Ecto neural progenitor cell (in vitro differentiated cells): ENCODE measurements around the gene UNC5C.

Experiments used
- DNase-seq: peaks from one replicate; pipeline ENCODE4 v3.0.0-alpha.2; 2018; ENCODE audit warnings: low spot score

UNC5C gene

DNA sequence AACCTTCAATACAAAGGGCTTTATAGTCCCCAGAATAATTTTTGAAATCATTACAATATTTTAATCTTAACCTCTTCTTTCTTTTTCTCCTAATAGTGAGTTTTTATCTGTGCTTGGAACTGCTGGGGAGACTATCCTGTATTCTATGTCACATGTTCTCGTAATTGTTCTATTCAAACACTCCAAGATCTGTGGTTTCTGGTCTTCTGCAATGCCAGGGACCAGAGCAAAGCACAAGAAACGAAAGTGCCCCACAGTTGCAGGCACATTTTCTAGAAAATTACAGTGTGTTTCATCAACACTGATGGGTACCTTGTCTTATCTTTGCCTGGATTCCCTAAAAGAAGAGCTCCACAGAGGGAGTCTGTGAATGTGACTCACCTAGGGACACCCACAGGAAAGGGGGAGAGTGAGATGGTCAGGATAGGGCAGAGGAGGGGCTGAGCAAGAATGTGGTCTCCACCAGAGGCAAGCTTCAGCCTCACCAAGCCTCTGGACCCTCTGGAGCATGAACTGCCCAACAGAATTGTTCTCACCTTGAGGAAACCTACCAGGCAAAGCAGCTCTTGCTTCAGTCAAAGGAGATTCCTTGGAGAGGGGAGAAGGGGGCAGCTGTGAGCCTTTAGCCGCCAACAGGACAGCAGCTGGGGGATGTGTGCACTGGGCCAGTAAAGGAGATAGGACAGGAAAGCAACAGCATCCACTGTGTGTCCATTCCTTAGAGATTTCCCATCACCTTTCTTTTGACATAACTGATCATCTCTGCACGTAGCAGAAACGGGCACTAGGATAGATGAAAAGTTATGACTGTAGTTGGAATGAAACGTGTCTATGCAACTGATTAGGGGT lies 25.9 kb downstream of the UNC5C start:
- no peak for DNase-seq

DNA sequence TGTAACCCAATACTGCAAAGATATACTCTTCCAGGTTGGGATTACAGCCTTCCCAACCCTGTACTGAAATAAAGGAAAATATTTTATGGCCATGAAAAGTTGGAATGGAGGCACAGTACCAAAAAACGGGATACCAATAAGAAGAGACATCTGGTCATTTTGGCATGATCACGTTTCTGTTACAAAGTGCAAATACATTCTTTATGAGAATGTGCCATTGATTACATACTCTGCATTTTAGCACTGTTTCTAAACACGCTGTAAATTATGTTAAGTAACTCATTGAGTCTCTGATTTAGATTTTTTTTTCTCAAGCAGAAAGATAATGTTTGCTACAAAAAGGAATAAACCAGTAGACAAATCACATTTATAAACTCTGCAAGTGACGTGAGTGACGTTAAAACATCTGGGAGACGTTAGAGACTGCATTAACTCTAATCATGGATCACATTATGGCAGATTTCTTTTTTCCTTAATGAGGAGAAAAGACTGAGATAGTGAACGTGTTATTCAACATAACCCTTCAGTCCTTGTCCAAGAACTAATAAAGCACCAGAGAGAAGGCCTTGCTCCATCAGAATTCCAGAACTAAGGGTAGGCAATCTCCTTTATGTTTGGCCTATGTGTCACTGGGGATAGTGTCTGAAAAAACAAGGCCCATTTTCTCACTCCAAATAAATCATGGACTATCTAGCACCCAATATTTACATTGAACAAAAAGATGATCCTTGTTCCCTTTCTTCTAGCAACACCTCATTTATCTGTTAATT lies 31.0 kb downstream of the UNC5C start:
- DNase-seq = no peak

DNA sequence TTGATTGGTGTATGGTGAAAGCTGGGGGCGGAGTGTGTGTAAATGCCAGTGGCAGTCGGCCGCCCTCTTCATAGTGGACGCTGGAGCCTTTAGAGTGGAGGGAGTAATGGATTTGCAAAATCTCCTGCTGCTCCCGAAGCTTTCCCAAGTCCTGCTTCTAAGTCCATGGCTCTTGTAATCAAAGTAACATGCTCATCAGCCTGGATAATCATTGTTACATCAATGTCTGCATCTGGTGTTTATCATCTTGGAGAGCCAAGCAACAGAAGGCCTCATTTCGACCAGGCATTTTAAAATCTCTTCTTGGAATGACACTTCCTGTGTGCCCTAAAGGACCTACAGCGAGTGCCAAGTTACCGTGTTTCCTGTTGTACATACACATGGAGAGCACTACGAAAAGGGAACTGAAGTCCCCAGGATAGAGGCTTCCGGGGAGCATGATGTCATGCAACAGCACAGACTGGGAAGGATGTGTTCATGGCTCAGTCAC lies 32.2 kb downstream of the UNC5C start:
- DNase-seq = no peak

DNA sequence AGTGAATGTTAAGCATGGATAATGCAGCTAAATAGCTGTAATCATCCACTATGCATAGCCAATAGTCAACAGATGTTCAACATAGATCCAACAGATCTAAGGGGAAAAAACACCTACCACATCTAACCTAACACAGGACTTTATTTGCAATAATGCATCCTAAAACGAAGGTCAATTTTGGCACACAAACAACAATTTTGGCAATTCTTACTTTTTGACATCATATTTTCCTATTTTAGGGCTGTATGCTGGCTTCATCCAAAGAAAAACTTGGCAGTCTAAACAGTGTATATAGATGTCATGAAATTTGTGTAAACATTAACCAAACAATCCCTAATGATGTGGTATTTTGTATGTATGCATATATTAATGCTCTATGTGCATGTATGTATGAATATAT lies 33.2 kb downstream of the UNC5C start:
- DNase-seq = no peak

DNA sequence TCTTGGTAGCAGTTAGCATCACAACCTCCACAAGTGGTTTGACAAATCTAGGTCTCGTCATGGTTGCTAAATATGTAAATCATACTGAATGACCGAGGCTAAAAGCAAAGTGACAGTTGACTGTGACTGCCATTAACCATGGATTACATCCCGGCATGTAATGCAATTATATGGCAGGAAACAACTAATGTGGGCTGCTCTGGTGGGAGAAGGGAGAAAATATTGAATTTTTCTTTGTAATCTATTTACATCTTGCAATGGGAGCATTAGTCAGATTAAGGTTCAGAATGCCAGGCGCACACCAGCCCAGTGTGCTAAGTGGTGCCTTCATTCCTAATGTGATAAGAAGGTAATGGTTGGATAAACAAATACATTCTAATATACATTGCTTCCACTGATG lies 35.8 kb downstream of the UNC5C start:
- DNase-seq = no peak

DNA sequence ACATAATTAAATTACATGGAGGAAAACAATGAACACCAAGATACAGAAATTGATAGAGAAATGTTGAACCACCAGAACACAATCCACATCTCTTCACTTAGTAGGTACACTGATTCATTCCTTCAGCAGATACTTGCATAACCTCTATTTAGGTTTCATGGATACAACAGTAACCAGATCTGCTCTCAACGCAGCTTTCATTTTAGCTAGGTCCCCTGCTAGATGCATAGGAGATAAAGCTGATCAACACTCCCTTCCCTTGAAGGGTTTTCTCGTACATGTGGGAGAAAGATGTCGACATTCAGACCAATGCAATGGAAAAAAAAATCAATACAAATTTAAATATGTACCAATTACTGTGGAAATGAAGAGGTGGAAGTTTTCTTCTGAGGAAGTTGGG lies 37.3 kb downstream of the UNC5C start:
- DNase-seq = no peak

- DNase-seq = no peak
These were observed 37.9 kb downstream of the UNC5C start for GRCh38 chr4:95510877-95511276.

- DNase-seq = no peak
These were observed 38.6 kb downstream of the UNC5C start for GRCh38 chr4:95510145-95510544.

- DNase-seq = no peak
These were observed 40.4 kb downstream of the UNC5C start for GRCh38 chr4:95508421-95508820.

DNA sequence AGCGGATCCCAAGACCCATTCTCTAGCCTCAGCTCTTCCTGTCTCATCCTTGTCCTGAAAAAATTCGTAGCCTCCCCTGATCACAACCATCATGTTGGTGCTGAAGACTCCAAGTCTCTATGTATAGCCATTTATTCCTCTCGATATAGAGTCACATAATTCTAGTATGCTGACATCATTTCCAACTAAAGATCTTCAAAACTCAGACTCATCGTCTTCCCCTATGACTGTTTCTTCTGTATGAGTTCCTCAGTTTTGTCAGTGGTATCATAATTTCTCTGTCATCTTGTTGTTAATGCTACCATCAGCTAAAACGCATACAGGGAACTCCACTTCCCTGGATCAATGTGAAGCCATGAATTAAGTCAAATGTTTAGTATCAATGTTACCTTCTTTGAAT lies 41.2 kb downstream of the UNC5C start:
- DNase-seq = no peak

DNA sequence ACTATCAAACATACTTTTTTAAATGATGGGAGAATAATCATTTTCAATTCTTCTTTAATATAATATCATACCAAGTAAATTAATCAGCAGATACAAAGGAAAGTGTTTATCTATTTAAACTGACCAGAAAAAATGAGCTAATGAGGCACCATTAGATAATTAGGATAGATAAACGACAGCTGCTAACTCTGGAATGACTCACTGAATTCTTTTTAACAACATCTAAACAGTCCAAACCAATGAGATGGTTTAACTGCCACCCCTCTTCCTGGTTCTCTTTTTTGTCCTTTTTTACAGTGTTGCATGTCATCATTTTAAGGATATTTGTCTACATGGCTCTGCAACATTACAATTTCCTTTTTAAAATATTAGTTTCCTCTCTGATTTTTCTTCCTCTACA lies 41.6 kb downstream of the UNC5C start:
- DNase-seq = no peak

- DNase-seq = no peak
These were observed 42.5 kb downstream of the UNC5C start for GRCh38 chr4:95506264-95506663.

DNA sequence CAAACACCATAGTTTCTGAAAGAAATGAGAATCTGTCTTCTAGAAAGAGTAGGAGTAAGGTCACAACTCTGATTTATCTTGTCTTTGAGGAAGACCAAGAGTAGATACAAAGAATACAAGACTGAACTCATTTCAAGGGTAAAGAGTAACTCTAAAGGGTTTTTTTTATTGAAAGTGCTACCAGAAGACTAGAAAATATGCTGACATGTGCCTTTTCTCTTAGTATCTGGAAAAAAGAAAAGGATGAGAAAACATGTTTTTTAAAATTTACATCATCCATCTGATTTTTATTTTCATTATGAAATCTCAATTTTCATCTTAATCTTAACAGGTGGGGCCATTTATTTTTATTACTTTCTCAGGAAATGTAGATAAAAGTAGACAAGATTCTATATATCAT lies 43.0 kb downstream of the UNC5C start:
- DNase-seq = no peak

DNA sequence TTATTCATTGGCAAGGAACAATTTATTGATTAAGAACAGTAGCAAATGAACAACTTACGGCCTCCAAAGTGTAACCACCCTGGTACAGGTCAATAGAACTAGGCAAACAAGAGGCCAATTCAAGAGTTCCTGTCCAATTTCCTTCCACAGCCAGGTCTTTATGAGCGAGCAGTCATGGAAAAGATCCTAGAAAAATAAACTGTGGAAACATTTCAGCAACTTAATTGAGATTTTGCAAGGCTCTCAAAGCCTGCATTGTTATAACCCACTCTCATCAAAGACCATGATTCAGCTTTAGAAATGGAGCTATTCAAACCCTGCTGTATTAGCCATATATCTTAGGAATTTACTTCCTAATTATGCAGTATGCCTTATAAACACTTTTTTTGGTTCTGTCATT lies 43.6 kb downstream of the UNC5C start:
- DNase-seq = no peak

DNA sequence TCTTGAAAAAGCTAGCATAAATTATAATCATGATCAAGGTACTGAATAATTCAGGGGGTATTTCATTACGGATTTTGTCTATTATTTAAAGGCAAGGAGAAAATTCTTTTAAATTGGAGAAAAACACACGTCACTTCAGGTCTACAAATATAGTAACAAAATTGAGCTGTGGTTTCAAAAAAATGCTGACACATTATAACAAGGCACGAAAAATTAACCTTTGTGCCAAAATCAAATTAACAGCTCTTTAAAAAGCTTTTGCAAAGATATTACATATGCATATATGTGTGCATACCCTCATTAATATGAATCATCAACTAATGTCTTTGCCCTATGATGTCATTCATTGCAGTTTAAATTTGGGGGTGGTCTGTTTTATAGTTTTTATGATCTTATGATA lies 44.3 kb downstream of the UNC5C start:
- DNase-seq = no peak

DNA sequence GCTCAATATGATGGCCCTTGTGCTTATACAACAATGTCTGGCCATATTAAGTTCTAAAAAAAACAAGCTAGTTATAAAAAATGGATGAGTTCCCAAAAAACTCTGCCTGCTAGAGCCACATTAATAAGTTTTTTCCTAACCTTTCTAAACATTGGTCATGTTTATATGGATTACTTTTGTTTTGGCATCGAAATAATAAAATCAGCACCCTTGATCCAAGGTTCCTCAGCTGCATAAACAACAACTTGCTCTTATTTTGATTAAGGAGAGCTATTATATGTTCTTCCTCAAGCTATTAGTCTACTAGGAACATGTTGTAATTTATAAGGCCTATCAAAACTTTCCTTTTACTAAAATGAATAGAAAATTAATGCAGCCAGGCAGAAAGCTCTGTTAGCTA lies 48.4 kb downstream of the UNC5C start:
- DNase-seq = no peak

GRCh38 chr4:95499291-95499696 lies 49.5 kb downstream of the UNC5C start:
- DNase-seq = no peak

- no peak for DNase-seq
These were observed 54.6 kb downstream of the UNC5C start for GRCh38 chr4:95494186-95494585.

- no peak for DNase-seq
These were observed 70.1 kb downstream of the UNC5C start for GRCh38 chr4:95478679-95479078.

DNA sequence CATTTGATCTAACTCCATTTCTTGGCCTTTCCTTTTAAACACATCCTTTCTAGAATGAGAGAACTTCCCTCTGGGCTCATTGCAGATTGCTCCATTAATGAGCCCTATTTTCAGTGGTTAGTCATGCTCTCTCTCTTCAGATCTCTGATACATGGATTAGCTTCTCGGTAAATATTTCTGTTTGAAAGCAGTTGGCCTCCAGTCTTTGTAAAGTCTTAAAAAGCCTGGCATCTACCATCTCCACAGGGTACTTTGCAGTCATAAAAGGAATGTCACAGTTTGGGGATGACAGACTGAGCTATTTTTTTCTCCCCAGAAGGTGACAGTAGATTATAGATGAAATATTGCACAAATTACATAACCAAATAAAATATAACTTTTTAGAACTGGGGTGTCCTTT lies 72.7 kb downstream of the UNC5C start:
- DNase-seq = no peak

- DNase-seq = no peak
These were observed 76.2 kb downstream of the UNC5C start for GRCh38 chr4:95472534-95472933.

DNA sequence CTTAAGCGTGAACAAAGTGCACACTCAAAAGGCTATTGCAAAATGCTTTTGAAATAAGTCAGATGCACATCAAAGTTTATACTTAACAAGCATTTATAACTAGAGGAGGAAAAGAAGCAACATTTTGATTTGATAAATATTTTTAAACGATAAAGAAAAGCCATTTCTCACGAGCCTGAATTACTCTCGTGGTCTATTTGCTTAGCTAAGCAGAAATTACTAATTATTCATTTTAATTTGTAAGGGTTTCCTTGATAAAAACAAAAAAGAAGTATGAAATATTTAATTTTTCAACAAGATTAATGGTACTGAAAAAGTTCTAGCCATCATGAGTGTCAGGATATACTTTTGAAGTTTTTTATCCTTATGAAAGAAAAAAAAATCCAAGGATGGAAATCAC lies 78.2 kb downstream of the UNC5C start:
- DNase-seq = no peak

DNA sequence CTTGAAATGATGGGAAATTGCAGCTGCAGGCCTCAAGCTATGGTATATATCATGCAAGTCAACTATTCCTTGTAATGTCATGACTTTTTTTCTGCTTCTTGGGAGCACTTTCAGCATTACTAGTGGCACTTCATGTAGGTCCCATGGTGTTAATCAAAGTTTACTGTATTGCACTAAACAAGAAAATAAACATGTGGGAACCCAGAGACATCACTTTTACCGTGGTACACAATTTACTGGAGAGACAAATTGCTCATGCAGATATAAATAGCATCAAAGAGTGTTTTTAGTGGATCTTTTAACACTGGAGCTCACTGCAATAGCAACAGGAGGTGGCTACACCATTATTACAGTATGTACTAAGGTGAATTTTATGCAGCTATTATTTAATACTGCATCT lies 79.2 kb downstream of the UNC5C start:
- no peak for DNase-seq
